ENCODE results near the gene NRP1. TPM values are rescaled to one million over a fixed set of nuclear protein-coding genes. Genes with fewer than 3 reads are reported as not detected.

NRP1 gene
- polyA plus RNA-seq, 3 donors: 1.1 to 1.7 (median 1.3) TPM

DNA sequence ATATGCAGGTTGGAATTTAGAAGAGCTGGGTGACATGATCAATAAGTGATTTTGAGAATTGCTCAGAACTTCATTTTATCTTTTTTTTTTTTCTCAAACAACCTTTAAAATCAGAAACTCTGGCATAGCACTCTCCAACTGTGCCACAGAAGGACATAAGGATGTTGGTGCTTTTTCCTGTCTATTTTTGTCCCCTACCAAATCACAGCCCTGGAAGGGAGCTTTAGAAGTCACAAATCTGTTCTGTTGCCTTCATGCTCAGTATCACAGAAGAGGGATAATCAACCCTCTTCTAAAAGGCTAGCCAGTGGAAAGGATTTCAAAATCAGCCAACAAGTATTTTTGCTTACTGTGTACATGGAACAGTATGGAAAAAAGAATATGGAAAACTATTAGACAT, 14.8 kb upstream of the NRP1 start:
- Mint-ChIP-seq H3K27ac (no peak overlapping the region), H3K27me3 (ENCODE audit: low read depth in 3 of 3) (peaks cover 5 to 11% (median 8%) of the 10 kb centered on the region in 3 donors), H3K36me3 (no peaks in the 10 kb centered on the region), H3K4me3 (no peak overlapping the region), H3K4me1 (no peaks in the 10 kb centered on the region), H3K9me3 (peaks cover 5 to 7% (median 7%) of the 10 kb centered on the region in 7 donors)
- H4K20me1 ChIP-seq (ENCODE audit: insufficient read depth, low read length): no peaks in the 10 kb centered on the region
- H3K36me3 ChIP-seq (replicated peaks in 1 of 2; ENCODE audit: control insufficient read depth in 1 of 2, insufficient read depth in 2 of 2, low read length in 2 of 2): no peaks in the 10 kb centered on the region
- H3K9ac ChIP-seq (ENCODE audit: insufficient read depth, low read length, poor library complexity, severe bottlenecking): no peak overlapping the region
- H3K4me3 ChIP-seq (replicated peaks in 1 of 3; ENCODE audit: low read depth in 2 of 3, low read length in 3 of 3): no peak overlapping the region
- H3K27ac ChIP-seq (ENCODE audit: low read depth in 1 of 2, low read length in 2 of 2): no peak overlapping the region
- intact Hi-C loops (cut with micrococcal nuclease): no loop called here
- no peak for DNase-seq
- no peaks in the 10 kb centered on the region for H3K79me2 ChIP-seq (ENCODE audit: insufficient read depth, low read length)
- peaks cover 2 to 4% of the 10 kb centered on the region in 2 donors for H3K27me3 ChIP-seq (ENCODE audit: control insufficient read depth in 2 of 2, insufficient read depth in 2 of 2, low read length in 2 of 2)
- H3K9me3 ChIP-seq (replicated peaks in 1 of 2; ENCODE audit: control insufficient read depth in 1 of 2, insufficient read depth in 1 of 2, low read length in 2 of 2): peaks cover 0 to 4% of the 10 kb centered on the region in 2 donors
- TF ChIP-seq, protein P1, sequence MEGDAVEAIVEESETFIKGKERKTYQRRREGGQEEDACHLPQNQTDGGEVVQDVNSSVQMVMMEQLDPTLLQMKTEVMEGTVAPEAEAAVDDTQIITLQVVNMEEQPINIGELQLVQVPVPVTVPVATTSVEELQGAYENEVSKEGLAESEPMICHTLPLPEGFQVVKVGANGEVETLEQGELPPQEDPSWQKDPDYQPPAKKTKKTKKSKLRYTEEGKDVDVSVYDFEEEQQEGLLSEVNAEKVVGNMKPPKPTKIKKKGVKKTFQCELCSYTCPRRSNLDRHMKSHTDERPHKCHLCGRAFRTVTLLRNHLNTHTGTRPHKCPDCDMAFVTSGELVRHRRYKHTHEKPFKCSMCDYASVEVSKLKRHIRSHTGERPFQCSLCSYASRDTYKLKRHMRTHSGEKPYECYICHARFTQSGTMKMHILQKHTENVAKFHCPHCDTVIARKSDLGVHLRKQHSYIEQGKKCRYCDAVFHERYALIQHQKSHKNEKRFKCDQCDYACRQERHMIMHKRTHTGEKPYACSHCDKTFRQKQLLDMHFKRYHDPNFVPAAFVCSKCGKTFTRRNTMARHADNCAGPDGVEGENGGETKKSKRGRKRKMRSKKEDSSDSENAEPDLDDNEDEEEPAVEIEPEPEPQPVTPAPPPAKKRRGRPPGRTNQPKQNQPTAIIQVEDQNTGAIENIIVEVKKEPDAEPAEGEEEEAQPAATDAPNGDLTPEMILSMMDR (IDR thresholded peaks at IDR 0.05): no peak
- H3K4me2 ChIP-seq (replicated peaks; ENCODE audit: extremely low read depth, low read length, poor library complexity, severe bottlenecking): no peak overlapping the region
- no peak overlapping the region for H2AFZ ChIP-seq (ENCODE audit: insufficient read depth, low read depth, low read length, poor library complexity, severe bottlenecking)
- H3K4me1 ChIP-seq (ENCODE audit: control insufficient read depth in 1 of 2, insufficient read depth in 2 of 2, low read length in 2 of 2): no peaks in the 10 kb centered on the region

DNA sequence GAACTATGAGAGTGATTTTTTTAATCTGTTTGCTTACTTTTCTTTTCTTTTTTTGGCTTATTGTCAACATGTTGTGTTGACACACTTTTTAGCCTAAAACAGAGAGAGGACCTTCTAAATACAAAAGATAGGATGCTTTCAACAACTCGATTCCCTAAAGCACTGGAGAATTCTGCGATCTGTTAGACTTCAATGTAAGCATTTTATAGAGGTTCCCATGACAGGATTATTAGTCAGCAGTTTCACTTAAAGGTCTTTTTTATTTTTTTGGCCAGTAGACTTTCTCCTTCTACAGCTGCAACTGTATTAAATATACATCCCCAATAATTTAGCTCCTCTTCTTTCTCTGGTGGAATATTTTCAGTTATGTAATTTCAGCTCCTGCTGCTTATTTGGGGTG, 12.7 kb upstream of the NRP1 start:
- Histone ChIP-seq H3K36me3 (replicated peaks in 1 of 2; ENCODE audit: control insufficient read depth in 1 of 2, insufficient read depth in 2 of 2, low read length in 2 of 2) (no peaks in the 10 kb centered on the region), H3K79me2 (ENCODE audit: insufficient read depth, low read length) (no peaks in the 10 kb centered on the region), H3K27me3 (ENCODE audit: control insufficient read depth in 2 of 2, insufficient read depth in 2 of 2, low read length in 2 of 2) (peaks cover 0 to 3% of the 10 kb centered on the region in 2 donors), H3K4me3 (replicated peaks in 1 of 3; ENCODE audit: low read depth in 2 of 3, low read length in 3 of 3) (no peak overlapping the region), H3K4me2 (replicated peaks; ENCODE audit: extremely low read depth, low read length, poor library complexity, severe bottlenecking) (no peak overlapping the region), H3K4me1 (ENCODE audit: control insufficient read depth in 1 of 2, insufficient read depth in 2 of 2, low read length in 2 of 2) (no peaks in the 10 kb centered on the region), H3K9me3 (replicated peaks in 1 of 2; ENCODE audit: control insufficient read depth in 1 of 2, insufficient read depth in 1 of 2, low read length in 2 of 2) (peaks cover 0 to 4% of the 10 kb centered on the region in 2 donors), H3K9ac (ENCODE audit: insufficient read depth, low read length, poor library complexity, severe bottlenecking) (no peak overlapping the region), H3K27ac (ENCODE audit: low read depth in 1 of 2, low read length in 2 of 2) (no peak overlapping the region), H4K20me1 (ENCODE audit: insufficient read depth, low read length) (no peaks in the 10 kb centered on the region), H2AFZ (ENCODE audit: insufficient read depth, low read depth, low read length, poor library complexity, severe bottlenecking) (no peak overlapping the region)
- no peaks in the 10 kb centered on the region for H3K4me1 Mint-ChIP-seq
- DNase-seq: no peak
- TF ChIP-seq, protein P1 (IDR thresholded peaks at IDR 0.05): no peak
- no CpG with 5 or more reads among the region's 2 CpGs for WGBS (ENCODE audit: insufficient coverage)
- H3K27ac Mint-ChIP-seq: no peak overlapping the region
- H3K27me3 Mint-ChIP-seq (ENCODE audit: low read depth in 3 of 3): peaks cover 5 to 13% (median 8%) of the 10 kb centered on the region in 3 donors
- no peaks in the 10 kb centered on the region for H3K36me3 Mint-ChIP-seq
- H3K9me3 Mint-ChIP-seq: peaks cover 5 to 10% (median 7%) of the 10 kb centered on the region in 7 donors
- intact Hi-C loops (cut with micrococcal nuclease): no loop called here
- no peak overlapping the region for H3K4me3 Mint-ChIP-seq
